ENCODE measurements around the gene NHS. TPM values are rescaled to one million over a fixed set of nuclear protein-coding genes. Genes with fewer than 3 reads are reported as not detected.

The NHS gene
- total RNA-seq, 1 donor from 2014 or later, result 2.5 TPM

DNA sequence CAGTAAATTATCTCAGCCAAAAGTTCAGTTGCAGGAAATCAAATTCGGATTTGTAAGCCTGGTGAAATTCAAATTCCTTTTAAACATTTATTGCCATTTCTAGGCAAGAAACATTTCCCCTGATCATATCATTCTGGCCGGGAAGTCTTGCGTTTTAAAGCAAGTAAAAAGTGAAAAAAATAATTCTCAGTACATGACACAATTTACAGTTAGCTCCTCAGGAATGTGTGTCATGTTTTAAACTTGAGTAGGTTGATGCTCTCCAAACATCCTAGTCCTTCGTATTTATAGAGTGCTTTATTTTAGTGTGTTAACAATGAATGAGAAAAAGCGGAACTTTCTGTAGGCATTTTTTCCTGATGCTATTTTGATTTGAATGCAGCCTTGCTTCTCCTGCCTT, 204.0 kb downstream of the NHS start:
- H3K9me3 ChIP-seq, result no peaks in the 10 kb centered on the region
- no peak for DNase-seq
- no peak overlapping the region for H3K27ac ChIP-seq
- intact Hi-C loops (cut with DNase I), result no loop called here
- H3K27me3 ChIP-seq, result no peaks in the 10 kb centered on the region
- H3K4me3 ChIP-seq, result no peak overlapping the region
- no peaks in the 10 kb centered on the region for H3K4me1 ChIP-seq
- no peaks in the 10 kb centered on the region for H3K36me3 ChIP-seq
- no peak for ATAC-seq
- TF ChIP-seq, protein P1, sequence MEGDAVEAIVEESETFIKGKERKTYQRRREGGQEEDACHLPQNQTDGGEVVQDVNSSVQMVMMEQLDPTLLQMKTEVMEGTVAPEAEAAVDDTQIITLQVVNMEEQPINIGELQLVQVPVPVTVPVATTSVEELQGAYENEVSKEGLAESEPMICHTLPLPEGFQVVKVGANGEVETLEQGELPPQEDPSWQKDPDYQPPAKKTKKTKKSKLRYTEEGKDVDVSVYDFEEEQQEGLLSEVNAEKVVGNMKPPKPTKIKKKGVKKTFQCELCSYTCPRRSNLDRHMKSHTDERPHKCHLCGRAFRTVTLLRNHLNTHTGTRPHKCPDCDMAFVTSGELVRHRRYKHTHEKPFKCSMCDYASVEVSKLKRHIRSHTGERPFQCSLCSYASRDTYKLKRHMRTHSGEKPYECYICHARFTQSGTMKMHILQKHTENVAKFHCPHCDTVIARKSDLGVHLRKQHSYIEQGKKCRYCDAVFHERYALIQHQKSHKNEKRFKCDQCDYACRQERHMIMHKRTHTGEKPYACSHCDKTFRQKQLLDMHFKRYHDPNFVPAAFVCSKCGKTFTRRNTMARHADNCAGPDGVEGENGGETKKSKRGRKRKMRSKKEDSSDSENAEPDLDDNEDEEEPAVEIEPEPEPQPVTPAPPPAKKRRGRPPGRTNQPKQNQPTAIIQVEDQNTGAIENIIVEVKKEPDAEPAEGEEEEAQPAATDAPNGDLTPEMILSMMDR (IDR thresholded peaks at IDR 0.05), result no peak

DNA sequence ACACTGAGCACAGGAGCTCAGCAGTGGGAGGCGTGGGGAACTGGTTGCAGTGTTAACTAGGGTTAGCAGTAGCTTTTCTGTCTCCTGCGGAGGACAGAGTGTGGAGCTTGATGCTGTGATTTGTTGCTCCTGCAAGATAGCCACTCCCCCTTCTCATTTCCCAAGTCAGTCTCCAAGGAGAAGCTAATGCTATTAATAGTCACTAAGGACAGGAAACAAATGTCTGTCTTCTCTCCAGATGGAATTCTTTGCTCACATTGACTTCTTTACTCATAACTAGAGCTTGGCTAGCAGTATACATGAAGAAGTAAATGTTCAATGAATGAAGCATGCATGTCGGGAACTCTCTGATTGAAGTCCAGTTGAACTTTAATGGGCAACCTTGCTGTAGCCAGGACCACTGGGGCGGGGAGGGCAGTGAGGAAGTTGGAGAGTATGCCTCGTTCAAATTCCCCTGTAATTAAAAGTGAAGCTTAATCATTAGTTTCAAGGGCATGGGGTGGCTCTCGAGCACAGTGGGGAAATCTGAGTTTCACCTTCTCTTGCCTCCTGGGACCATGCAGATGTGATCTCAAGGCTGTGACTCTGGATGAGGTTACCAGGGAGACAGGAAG, 205.6 kb downstream of the NHS start:
- H3K4me3 ChIP-seq, result no peak overlapping the region
- no peak overlapping the region for H3K27ac ChIP-seq
- intact Hi-C loops (cut with DNase I), result no loop called here
- no peaks in the 10 kb centered on the region for H3K9me3 ChIP-seq
- DNase-seq (no peak), ATAC-seq (no peak)
- H3K36me3 ChIP-seq, result no peaks in the 10 kb centered on the region
- no peaks in the 10 kb centered on the region for H3K27me3 ChIP-seq
- TF ChIP-seq, protein P1 (IDR thresholded peaks at IDR 0.05), result no peak
- no peaks in the 10 kb centered on the region for H3K4me1 ChIP-seq

DNA sequence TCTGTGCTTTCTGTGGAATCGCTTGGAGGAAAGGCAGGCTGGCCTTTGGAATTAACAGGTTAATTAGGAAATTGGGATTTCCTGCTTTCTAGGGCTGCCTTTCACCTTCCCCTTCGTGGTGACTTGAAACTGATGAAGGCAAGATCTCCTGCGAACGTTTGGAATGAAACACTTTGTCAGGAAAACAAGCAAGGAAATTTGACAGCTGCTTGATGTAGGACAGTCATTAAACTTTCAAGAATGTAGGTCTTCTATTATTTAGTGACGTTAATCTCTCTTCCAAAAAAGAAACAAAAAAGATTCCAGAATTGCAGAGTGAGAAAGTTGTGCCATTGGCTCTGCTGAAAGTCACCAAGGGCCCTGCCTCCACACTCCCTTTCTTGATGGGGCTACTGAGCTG, 206.6 kb downstream of the NHS start:
- Histone ChIP-seq H3K27ac (no peak overlapping the region), H3K27me3 (no peaks in the 10 kb centered on the region), H3K9me3 (no peaks in the 10 kb centered on the region), H3K36me3 (no peaks in the 10 kb centered on the region), H3K4me3 (no peak overlapping the region), H3K4me1 (no peaks in the 10 kb centered on the region)
- intact Hi-C loops (cut with DNase I), result no loop called here
- DNase-seq, result no peak
- ATAC-seq, result no peak
- TF ChIP-seq, protein P1 (IDR thresholded peaks at IDR 0.05), result no peak

DNA sequence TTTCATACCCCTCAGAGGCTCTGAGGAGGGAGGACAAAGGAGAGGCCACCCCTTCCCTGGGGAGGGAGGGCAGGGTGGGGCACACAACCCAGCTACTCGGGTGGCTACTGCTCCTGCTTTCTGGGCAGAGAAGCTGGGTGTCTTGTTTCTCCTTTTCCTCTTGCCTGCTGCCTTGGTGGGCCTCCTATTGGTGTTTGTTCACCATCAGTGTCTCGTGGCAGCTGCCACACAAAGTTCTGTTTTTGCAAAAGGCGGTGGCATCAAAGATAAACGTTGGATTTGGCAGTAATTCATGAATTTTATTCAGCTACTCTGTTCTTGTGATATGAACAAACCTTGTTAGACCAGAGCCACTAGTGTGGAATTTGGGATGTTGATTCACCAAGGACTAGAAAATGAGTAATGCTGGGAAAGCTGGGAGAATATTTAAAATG, 209.3 kb downstream of the NHS start:
- ATAC-seq, result no peak
- H3K27ac ChIP-seq, result no peak overlapping the region
- TF ChIP-seq, protein P1 (IDR thresholded peaks at IDR 0.05), result no peak

DNA sequence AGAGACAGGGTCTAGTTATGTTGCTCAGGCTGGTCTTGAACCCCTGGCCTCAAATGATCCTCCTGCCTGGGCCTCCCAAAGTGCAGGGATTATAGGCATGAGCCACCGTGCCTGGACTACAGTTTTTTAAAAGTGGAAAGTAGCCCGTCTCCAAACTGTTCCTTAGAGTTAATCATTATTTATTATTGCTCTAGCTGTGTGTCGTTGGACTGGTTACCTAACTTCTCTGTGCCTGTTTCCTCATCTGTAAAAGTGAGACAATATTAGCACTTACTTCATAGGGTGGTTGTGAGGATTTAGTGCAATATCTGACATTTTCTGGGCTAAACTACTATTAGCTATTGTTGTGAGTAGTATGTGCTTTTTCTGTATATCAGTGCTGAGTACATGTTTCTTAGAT, 210.0 kb downstream of the NHS start:
- H3K27ac ChIP-seq, result no peak overlapping the region
- TF ChIP-seq, protein P1 (IDR thresholded peaks at IDR 0.05), result no peak

More for the DNA sequence above, 209.3 kb downstream of the NHS start:
- no peaks in the 10 kb centered on the region for H3K36me3 ChIP-seq
- no peaks in the 10 kb centered on the region for H3K9me3 ChIP-seq
- H3K4me1 ChIP-seq, result no peaks in the 10 kb centered on the region
- no peak overlapping the region for H3K4me3 ChIP-seq
- no peak for DNase-seq
- H3K27me3 ChIP-seq, result no peaks in the 10 kb centered on the region
- intact Hi-C loops (cut with DNase I), result no loop called here

DNA sequence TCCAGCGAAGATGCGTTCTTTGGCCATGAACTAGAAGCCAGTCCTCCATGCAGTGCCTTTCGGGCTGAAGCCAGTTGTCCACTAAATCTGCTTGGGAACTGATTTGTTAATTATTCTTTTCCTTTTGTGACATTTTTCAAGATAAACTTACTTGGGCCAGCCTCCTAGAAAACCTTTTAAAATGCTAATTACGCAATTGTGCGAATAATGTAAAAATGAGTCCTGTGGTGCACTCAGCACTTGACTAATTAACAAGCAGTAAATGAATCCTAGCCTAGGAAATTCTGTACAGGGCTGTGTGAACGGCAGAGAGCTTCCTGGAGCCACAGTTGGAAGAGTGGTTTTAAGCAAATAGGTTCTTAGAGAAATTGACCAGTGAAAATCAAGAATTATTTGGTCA, 212.4 kb downstream of the NHS start:
- DNase-seq, result no peak
- TF ChIP-seq, protein P1 (IDR thresholded peaks at IDR 0.05), result no peak
- Histone ChIP-seq H3K4me1 (no peaks in the 10 kb centered on the region), H3K4me3 (no peak overlapping the region), H3K27me3 (no peaks in the 10 kb centered on the region), H3K9me3 (no peaks in the 10 kb centered on the region), H3K27ac (no peak overlapping the region), H3K36me3 (no peaks in the 10 kb centered on the region)
- no peak for ATAC-seq
- intact Hi-C loops (cut with DNase I), result no loop called here

More for the DNA sequence above, 210.0 kb downstream of the NHS start:
- Histone ChIP-seq H3K27me3 (no peaks in the 10 kb centered on the region), H3K9me3 (no peaks in the 10 kb centered on the region), H3K4me3 (no peak overlapping the region), H3K4me1 (no peaks in the 10 kb centered on the region), H3K36me3 (no peaks in the 10 kb centered on the region)
- intact Hi-C loops (cut with DNase I), result no loop called here
- no peak for DNase-seq
- no peak for ATAC-seq

All from upper lobe of right lung (tissue), 1 donor.